Activated T-cell treated with anti-CD3 and anti-CD28 coated beads for 1 hour (primary cell): ENCODE results near the gene LCN1.
"Not testable (repeated sequence)": the region's sequence is repeated elsewhere in the genome, so short reads cannot be mapped to it uniquely, and the experiment has no call there.

ENCODE experiments used
- DNase-seq: peaks from one replicate; pipeline ENCODE4 v3.0.0-alpha.2; 2020; ENCODE audit warnings: low read depth

The LCN1 gene

DNA sequence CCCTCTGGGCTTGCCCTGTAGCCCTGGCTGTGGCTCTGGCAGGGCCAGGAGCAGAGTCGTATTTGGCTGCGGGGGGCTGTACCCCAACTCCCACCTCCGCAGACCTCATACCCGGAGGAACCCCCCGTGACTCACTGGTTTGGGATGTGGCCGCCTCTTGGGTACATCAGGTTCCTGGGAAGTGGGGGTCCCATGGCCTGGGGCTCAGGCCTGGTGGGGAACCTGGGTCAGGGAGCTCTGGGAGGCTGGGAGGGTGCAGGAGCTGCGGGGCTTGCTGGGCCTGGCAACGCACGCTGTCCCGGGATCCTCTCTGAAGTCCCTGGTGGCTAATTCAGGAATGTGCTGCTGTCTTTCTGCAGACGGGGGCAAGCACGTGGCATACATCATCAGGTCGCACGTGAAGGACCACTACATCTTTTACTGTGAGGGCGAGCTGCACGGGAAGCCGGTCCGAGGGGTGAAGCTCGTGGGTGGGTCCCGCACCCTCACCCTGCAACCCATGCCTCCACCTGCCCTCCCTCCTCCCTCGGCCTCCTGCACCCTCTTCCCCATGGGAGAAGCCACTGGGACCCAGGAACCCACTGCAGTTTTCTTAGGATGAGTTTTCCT, 2.4 kb downstream of the LCN1 start:
- no peak for DNase-seq

DNA sequence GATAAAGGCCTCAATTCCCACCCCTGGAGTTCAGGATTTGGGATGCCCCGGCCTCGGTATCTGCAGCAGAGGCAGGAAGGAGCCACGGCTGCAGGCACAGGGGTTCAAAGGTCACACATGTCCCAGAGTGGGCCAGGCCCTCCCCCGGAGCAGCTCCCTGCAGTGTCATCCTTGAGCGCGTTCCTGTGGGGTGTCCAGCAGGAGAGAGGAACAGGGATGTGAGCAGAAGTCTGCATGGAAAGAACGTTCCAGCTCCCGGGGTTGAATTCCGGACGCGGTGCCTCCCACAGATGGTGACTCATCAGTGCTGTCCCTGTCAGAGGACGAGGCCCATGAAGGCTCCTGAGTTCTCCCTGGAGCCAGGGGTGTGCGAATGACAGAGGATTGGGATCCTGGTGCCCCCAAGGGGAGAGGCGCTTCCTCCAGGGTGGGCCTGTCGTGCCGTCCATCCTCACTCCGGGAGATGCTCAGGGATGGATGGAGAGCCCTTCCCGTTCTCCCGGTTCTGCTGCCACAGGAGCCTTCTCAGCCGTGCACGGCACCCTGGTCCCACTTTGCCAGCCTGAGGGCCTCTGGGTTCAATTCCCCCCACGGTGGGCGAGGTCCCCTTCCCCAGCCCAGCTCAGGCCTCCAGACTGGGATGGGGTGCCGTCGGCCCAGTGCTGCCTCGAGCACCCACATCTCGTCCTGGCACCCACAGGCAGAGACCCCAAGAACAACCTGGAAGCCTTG, 3.1 kb downstream of the LCN1 start:
- DNase-seq, result no peak

DNA sequence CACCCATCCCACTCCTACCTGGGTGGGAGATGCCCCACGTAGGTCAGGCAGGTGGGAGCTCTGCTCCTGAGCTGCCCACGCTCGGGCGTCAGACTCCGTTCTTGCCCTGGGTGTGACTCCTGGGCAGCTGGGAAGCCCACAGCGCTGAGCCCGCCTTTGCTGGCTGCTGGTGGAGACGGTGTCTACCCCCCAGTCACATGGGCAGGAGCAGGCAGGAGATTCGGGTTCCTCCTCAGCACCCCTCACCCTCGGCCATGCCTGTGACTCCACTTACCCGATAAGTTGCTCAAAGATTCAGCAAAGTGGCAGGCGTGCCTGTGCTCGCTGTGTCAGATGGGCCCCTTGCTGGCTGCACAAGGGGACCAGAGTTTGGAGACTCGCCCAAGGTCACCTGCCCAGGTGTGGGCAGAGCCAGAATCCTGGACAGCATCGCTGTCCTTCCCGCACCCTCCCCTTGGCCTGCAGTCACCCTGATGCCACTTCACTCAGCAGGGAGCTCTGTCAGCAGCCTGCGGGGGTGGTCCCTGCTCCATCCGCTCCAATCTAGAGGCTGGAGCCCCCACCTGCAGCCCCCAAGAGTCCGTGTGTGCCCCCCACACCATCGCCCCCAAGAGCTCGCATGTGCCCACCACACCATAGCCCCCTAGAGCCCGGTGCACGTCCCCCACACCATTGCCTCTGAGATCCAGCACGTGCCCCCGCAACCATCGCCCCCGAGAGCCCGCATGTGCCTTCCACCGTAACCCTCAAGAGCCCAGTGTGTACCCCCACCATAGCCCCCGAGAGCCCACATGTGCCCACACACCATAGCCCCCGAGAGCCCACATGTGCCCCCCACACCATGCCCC, 4.2 kb downstream of the LCN1 start:
- DNase-seq, result no peak

DNA sequence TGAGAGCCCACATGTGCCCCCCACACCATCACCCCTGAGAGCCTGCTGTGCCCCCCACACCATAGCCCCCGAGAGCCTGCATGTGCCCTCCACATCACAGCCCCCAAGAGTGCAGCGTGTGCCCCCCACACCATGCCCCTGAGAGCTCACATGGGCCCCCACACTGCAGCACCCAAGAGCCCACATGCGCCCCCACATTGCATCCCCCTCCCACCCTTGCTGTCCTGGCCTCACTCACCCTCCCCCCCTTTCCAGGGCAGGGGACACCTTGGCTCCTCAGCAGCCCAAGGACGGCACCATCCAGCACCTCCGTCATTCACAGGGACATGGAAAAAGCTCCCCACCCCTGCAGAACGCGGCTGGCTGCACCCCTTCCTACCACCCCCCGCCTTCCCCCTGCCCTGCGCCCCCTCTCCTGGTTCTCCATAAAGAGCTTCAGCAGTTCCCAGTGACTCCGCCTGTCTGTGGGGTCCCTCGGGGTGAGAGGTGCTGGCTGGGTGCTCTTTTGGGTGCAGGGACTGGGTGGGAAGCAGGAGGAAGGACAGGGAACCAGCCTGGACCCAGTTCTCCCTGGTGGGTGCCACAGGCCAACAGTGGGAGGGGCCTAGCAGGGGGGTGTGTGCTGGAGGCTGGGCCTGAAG, 5.0 kb downstream of the LCN1 start:
- DNase-seq, result no peak

DNA sequence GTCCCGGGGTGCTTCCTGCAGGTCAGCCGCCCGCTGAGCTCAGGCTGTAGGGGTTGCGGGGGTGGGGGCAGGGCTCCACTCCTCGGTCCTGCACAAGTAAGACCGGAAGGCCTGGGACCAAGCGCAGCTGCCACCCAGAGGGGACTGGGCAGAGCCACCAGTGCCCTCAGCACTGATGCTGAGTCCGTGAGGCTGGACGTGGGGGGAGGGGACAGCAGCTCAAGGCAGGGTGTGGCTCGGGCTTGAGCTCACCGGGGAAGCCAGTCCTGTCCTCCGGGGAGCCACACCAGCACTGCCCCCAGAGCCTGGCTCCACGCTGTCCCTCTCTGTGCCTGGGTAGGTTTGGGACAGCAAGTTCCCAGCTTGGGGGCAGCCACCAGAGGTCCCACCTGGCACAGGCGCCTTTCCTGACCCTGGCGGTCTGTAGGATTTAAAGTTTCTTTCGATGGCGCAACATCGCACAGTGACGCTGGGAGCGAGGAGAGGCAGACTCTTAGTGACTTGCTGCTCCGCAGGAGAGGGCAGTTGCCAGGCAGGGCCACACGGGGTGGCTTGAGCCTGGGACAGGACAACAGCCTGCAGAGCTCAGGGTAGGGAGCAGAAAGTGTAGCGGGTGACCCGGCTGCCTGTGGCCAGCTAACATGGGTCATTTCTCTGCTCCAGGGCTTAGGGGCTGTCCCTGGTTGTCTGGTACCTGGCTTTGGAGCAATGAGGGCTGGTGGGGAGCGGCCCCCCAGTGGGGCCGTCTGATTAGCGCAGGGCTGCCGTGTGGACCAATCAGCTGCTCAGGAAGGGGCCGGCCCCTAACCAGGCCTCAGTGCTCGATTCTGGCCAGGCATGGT, 5.7 kb downstream of the LCN1 start:
- no peak for DNase-seq

DNA sequence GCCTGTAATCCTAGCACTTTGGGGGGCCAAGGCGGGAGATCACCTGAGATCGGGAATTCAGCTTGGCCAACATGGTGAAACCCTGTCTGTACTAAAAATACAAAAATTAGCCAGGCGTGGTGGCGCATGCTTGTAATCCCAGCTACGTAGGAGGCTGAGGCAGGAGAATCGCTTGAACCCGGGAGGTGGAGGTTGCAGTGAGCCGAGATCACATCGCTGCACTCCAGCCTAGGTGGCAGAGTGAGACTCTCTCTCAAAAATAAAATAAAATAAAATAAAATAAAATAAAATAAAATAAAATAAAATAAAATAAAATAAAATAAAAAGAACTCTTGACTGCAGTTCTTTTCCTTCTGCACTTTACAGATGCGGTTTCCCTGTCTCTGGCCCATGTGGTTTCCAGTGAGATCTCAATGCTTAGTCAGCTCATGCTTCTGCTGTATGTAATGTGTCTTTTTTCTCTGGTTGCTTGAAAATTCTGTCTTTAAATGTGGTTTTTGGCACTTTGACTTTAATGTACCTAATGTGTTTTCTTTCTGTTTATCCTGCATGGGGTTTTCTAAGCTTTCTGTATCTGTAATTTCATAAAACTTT, 7.7 kb downstream of the LCN1 start:
- DNase-seq, result not testable (repeated sequence)

DNA sequence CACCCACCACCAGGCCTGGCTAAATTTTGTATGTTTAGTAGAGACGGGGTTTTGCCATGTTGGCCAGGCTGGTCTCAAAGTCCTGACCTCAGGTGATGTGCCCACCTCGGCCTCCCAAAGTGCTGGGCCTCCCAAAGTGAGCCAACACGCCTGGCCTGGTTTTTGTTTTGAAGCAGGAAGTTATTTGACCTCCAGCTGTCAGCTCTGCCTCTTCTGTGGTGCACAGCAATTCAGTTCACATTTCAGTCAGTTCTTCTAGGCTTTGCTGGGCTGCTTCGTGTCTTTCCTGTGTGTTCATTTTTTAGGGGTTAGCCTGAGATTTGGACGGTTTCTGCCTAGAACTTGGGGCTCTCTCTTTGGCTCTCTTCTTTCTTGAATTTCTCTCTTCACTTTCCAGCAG, 8.9 kb downstream of the LCN1 start:
- DNase-seq, result no peak

DNA sequence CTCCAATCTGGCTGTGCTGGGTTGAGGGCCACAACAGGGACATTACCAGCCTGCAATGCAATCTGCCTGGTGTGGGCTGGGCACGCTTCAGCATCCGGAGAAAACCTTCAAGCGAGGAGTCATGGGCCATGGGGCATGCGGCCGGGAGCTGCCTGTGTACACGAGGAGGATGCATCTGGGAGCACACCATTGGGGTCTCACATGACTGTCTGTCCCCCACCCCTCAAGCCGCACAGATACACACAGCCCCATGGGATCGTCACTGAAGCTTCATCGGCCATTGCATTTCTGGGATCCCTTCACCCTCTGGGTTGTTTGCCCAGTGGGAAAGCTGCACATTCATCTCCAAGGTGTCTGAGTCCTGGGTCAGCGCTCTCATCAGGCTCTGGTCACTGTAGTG, 9.9 kb downstream of the LCN1 start:
- no peak for DNase-seq

DNA sequence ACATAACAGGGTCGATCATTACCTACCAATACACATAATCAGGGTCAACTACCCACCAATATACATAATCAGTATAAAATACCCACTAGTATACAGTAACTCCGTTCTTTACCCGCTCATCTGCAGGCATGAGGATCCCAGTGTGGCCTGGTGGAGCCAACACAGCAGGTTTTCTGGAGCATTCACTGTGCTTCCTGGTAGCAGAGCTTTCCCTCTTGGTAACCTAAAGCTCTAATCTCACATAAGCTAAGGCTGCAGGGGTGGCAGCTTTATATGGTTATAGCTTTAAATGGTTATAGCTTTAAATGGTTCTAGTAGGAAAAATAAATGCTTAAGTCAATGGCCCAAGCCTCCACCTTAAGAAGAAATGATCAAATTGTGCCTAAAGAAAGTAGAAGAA, 11.9 kb downstream of the LCN1 start:
- no peak for DNase-seq

DNA sequence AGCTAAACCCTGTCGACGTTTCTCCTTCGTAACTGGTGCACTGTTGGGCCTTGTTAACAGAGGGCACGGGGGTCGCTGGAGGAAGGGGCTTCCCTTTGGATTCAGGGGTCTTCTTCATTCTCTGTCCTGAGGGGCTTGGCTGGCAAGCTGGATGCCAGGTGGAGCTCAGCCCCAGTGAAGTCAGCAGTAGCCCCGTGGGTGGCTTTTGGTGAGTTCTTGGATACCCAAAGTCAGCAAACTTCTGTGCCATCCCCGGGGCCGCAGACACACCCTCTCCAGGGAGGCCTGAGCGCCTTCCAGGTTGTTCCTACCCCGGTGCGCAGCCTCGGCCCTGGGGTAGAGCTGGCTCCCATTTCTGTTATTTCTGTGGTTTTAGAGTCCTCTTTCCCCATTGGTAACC, 12.4 kb downstream of the LCN1 start:
- no peak for DNase-seq

DNA sequence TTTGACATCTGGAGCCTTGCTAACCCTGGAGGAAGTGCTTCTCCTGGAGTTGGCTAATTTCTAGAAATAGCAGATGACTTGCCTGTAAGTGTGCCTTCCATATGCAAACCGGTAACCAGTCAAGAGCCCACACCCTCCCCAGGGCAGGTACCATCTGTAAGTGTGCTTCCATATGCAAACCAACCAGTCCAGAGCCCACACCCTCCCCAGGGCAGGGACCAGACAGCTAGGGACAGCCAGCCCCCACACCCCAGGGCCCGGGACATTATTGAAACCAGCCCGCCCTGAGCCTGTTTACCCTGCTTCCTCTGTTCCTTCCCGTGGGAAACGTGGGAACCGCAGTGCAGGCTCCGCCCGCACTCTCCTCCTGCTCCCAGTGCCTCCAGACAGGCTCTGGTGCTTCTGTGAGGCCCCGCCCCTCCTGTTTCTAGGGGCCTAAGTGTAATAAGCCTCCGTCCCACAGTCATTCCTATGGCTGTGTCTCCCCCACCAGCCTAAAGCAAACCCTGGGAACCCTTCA, 13.0 kb downstream of the LCN1 start:
- DNase-seq, result not testable (repeated sequence)

DNA sequence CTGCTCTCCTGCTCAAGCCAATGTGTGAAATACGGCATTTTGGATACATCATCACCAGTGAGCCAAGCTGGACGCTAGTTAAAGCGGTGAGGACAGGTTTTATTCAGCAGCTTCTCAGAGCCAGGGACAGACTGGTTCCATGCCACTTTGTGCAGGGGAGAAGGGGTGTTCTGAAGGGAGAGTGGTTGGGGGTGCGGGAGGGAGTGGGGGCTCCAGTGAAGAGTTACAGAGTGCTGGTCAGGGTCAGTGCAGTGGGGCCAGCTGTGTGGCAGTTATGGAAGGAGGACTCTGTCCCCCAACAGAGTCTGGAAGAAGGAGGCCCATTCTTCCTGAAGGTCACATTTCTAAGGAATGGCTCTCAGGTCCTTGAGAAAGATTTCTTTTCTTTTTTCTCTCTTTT, 13.6 kb downstream of the LCN1 start:
- DNase-seq, result not testable (repeated sequence)

DNA sequence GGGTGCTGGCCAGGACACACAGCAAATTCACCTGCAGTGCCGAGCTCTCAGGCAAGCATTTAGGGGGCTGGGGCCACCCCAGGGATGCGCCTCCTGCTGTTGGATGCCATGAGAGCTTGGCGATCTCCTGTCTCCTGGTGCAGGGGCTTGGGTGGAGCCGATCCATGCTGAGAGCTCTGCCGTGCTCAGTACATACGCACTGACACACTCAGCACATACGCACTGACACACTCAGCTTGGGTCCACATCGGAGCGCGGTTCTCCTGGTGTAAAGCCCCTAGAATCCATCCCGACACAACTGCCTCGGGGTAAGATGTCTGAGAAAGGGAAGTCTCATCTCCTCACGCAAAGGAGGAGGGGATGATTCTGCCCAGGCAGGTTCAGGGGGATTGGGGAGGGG, 14.4 kb downstream of the LCN1 start:
- not testable (repeated sequence) for DNase-seq

DNA sequence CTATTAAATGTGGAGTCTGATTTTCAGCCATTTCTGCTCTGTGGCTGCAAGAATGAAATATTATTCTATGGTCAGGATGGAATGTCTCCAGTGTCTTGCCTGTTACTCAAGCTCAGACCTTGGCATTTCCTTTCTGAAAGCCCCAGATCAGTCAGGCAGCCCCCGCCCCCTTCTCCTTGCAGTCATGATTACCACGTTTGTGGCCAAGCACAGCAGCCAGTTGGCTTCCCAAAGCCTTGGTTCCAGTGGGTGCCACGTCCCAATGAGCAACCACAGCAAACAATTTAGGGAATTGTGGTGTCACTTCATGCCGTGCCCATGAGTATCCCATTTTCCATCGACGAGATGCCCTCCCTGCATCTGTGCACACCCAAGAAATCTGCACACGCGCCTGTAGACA, 15.0 kb downstream of the LCN1 start:
- no peak for DNase-seq

DNA sequence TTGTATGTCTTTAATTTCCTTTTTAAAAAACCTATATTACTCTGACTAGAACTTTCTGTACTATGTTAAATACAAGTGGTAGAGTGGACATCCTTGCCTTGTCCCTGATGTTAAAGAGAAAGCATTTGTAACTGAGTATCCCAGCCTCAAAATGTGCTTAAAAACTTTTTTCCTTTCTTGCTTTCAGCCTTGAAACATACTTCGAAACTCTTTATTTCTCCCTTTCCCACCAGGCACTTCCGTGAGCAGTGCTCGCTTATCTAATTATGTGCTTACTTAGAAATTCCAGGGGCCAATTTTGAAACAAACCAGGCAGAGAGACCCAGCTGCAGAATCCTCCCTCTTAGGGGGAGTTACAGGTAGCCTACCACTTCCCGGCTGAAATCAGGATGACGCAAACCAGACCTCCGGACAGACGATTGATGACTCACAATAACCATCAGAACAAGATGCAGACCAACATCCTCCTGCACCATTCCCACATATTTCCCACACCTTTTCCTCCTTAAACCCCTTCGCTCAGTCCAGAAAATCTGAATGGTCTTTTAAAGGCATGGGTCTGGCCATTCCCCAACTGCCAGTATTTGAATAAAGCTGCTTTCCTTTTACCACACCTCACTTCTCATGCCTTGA, 22.1 kb downstream of the LCN1 start:
- not testable (repeated sequence) for DNase-seq

DNA sequence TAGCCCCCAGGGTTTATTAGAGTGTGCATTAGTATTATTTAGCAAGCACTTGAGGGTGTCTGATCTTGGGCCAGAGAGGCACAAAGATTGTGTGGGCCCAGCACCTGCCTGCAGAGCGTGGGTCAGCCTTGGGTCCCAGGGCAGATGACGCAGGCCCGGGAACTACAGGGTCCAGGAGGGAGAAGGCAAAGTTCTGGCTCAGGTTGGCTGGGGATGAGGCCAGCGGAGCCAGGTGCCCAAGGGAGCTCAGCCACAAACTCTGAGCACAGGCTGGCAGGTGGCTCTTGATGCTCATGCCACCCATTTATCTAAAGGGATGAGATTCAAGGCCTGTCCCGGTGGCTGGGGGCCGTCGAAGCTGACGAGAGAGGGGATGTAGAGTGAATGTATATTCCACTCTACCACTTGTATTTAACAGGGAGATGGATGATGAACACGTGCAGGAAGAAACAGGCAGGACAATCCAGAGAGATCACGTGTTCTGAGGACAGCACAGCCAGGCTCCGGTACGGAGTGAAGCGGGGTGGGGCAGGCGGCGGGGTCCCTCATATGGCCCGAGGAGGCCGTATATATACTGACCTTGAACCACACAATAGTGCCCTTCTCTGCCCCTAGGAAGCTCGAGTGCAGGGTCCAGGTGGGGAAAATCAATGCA, 23.9 kb downstream of the LCN1 start:
- DNase-seq, result no peak

DNA sequence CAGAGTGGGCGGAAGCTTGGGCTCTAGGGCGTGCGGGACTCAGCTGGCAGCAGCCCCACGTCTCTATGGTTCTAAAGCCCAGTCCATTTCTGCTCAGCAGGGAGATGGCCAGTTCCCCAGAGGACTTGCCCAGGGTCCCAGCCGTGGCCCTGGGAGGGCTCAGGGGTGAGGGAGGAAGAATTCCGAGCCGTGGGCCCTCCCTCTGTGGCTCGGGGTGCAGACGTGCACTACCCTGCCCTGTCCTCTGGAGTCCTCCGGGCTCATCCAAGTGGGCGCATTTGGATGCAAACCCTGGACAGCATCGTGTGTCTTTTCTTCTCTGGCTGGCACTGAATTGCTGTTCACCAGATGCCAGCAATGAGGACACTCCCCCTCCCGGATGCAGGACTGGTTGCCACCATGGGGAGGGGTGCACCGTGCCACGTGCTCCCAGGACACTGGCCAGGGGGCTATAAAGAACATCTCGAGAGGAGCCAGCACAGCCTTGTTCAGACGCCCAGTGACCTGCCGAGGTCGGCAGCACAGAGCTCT, 24.5 kb downstream of the LCN1 start, which contains the start of gene OBP2A:
OBP2A (plus strand) TSS at position 481 of the 531 bp plus-strand sequence. CDS start 55 bp downstream, outside the sequence.
- not testable (repeated sequence) for DNase-seq

DNA sequence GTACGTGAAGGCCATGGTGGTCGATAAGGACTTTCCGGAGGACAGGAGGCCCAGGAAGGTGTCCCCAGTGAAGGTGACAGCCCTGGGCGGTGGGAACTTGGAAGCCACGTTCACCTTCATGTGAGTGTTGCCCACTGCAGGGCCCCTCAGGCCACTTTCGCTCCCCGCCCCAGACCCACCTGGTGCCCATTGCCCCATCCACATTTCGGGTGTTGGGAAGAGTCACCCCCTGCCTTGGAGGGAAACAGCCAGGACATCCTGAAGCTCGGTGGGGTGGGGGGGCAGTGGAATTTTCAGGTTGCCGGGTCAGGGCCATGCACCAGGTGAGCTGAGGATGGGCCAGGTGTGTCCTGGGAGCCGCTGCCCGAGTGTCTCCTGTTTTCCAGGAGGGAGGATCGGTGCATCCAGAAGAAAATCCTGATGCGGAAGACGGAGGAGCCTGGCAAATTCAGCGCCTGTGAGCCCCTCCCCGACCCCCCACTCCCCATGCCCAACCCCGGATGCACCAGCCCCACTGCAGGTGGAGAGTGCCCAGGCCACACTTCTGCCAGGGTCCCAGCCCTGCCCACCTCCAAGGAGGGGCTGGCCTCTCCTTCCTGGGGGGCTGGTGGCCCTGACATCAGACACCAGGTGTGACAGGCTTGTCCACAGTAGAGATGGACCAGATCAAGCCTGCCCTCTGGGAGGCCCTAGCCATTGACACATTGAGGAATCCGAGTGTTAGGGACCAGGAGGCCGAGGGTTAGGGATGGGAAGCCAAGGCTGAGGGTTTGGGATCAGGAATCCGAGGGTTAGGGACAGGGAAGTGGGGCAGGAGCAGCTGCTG, 25.8 kb downstream of the LCN1 start:
- DNase-seq, result not testable (repeated sequence)
